Heart left ventricle (tissue), 13 donors: ENCODE data around the gene SPON2.

Experiments used
- POLR2A ChIP-seq, 2 donors: fragments of 450-650 bp; IDR thresholded peaks; one replicate each; pipeline ENCODE4 v1.6.1; 2017; ENCODE audit warnings: antibody characterized with exemption in 2 of 2, mild to moderate bottlenecking in 2 of 2, moderate library complexity in 2 of 2
- TF ChIP-seq, protein P1 (sequence below), 12 donors: fragments of 200-600 bp; sonication (generic) in 4 of 12; IDR thresholded peaks; one replicate each; pipeline versions ENCODE4 v1.5.0 to v1.8.0; 2018 to 2022; ENCODE audit warnings: antibody characterized with exemption in 12 of 12, mild to moderate bottlenecking in 5 of 12
- donor health status: ischemic (EF 13 %, LVEDD 7.1; RV severe dilation, severe dysfunction).
- donor health status: DM: no; HTN: yes; CAD: no.
- donor health status: DM: no; HTN: no; CAD: no.
- donor health status: ischemic (EF 25% LVEDD 6.9; RV normal size, moderate dysfunction).
- donor health status: ischemic (EF 25% LVEDD 5.7; RV mildly dilated, moderate dysfunction).
- donor health status: ischemic (EF 35%, LVEDD 5.7; RV mildly dilated, moderate dysfunction).
- donor health status: nonischemic (EF 11% LVEDD 7.7; RV severe dilation, severe dysfunction).
- donor health status: DM: yes; HTN: yes; CAD: no.
- donor health status: PGD.
- donor health status: ischemic (EF 29% LVEDD 5.4; RV normal size, mild dysfunction).
- donor health status: nonischemic (EF 23%, LVEDD 6.1; RV moderate dilation, normal function).

DNA sequence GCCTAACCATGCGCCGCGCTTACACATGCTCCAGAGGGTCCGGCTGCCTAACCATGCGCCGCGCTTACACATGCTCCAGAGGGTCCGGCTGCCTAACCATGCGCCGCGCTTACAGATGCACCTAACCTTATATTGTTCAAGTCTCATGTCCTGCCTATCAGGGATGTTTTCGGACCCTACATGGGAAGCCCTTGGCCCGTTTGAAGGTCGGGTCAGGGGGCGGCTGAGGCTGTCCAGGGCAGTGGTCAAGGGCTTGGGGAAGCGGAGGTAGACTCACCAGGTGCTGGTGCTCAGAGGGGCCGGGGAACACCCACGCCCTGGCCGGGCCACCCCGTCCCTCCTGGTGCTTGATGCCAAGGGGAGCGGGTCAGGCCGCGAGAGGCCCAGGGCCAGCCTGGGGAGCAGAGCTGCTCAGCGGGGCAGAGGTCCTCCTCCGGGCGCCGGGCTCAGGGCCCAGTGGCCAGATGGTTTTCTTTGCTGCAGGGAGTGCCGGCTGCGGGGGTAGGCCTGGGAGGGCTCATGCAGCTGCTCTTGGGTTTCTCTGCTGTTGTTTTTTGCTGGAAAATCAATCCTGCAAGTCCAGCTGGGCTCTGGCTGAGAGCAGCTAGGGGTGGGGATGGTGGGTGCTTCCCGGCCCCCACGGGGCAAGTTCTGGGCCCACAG lies 35.4 kb upstream of the SPON2 start:
- no peak for TF ChIP-seq POLR2A (IDR thresholded peaks at IDR 0.05)
- TF ChIP-seq, protein P1, sequence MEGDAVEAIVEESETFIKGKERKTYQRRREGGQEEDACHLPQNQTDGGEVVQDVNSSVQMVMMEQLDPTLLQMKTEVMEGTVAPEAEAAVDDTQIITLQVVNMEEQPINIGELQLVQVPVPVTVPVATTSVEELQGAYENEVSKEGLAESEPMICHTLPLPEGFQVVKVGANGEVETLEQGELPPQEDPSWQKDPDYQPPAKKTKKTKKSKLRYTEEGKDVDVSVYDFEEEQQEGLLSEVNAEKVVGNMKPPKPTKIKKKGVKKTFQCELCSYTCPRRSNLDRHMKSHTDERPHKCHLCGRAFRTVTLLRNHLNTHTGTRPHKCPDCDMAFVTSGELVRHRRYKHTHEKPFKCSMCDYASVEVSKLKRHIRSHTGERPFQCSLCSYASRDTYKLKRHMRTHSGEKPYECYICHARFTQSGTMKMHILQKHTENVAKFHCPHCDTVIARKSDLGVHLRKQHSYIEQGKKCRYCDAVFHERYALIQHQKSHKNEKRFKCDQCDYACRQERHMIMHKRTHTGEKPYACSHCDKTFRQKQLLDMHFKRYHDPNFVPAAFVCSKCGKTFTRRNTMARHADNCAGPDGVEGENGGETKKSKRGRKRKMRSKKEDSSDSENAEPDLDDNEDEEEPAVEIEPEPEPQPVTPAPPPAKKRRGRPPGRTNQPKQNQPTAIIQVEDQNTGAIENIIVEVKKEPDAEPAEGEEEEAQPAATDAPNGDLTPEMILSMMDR (IDR thresholded peaks at IDR 0.05) = no peak
